ENCODE data around the gene OR5AS1.
"Not testable (repeated sequence)": the region's sequence is repeated elsewhere in the genome, so short reads cannot be mapped to it uniquely, and the experiment has no call there.

The OR5AS1 gene

GRCh38 chr11:56027354-56027753 is at the start of gene OR5AS1:
Gene OR5AS1 (plus strand): TSS chr11:56027654. CDS start chr11:56030419, 2,765 bp downstream.
- DNase-seq: no peak

- no peak for DNase-seq
Measured at GRCh38 chr11:55994525-55994924, 32.9 kb upstream of the OR5AS1 start, which contains the start of gene OR5F1. Gene OR5F1 (minus strand): TSS chr11:55994625. CDS start chr11:55994625, 0 bp downstream.

- DNase-seq: no peak
Measured at GRCh38 chr11:56010716-56011115, 16.7 kb upstream of the OR5AS1 start.

- DNase-seq: no peak
Measured at GRCh38 chr11:56013805-56014204, 13.6 kb upstream of the OR5AS1 start.

GRCh38 chr11:56045538-56045937 is 18.1 kb downstream of the OR5AS1 start:
- no peak for DNase-seq

GRCh38 chr11:56048480-56048879 is 21.0 kb downstream of the OR5AS1 start:
- DNase-seq: no peak

- DNase-seq: no peak
Measured at GRCh38 chr11:56049487-56049886, 22.0 kb downstream of the OR5AS1 start.

GRCh38 chr11:56056366-56056765 is 28.9 kb downstream of the OR5AS1 start:
- DNase-seq: not testable (repeated sequence)

GRCh38 chr11:56057661-56058237 is 30.3 kb downstream of the OR5AS1 start:
- DNase-seq: not testable (repeated sequence)

- not testable (repeated sequence) for DNase-seq
Measured at GRCh38 chr11:56058260-56058780, 30.9 kb downstream of the OR5AS1 start.

- DNase-seq: no peak
Measured at GRCh38 chr11:56066980-56067379, 39.5 kb downstream of the OR5AS1 start.

Measured in activated T-cell treated with anti-CD3 and anti-CD28 coated beads for 4 hours (primary cell).